Measurements from ENCODE around the gene HERC3.

DNA sequence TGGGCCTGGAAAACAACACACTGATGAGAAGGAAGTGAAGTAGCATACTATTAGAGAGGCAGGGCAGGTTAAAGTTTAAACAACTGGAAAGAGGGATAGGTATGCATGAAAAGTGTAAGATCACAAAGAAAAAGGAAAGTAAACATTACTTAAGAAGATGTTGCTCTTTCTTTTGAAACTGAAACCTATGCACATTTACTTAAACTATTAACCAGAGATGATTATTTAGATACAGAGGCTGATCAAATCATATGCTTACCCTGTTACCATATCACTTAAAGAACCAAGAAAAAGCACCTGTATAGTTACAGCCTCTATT lies 67.6 kb downstream of the HERC3 start:
- TF ChIP-seq, protein P1, sequence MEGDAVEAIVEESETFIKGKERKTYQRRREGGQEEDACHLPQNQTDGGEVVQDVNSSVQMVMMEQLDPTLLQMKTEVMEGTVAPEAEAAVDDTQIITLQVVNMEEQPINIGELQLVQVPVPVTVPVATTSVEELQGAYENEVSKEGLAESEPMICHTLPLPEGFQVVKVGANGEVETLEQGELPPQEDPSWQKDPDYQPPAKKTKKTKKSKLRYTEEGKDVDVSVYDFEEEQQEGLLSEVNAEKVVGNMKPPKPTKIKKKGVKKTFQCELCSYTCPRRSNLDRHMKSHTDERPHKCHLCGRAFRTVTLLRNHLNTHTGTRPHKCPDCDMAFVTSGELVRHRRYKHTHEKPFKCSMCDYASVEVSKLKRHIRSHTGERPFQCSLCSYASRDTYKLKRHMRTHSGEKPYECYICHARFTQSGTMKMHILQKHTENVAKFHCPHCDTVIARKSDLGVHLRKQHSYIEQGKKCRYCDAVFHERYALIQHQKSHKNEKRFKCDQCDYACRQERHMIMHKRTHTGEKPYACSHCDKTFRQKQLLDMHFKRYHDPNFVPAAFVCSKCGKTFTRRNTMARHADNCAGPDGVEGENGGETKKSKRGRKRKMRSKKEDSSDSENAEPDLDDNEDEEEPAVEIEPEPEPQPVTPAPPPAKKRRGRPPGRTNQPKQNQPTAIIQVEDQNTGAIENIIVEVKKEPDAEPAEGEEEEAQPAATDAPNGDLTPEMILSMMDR (IDR thresholded peaks at IDR 0.05): no peak
- no peak for TF ChIP-seq POLR2AphosphoS5 (IDR thresholded peaks at IDR 0.05; ENCODE audit: insufficient read depth in 1 of 2, low read depth in 1 of 2)
